Measurements from ENCODE around the gene CRYBA2. TPM values are rescaled to one million over a fixed set of nuclear protein-coding genes. Genes with fewer than 3 reads are reported as not detected.

Gene CRYBA2
- total RNA-seq, 1 experiment from 2014 or later, result not detected

DNA sequence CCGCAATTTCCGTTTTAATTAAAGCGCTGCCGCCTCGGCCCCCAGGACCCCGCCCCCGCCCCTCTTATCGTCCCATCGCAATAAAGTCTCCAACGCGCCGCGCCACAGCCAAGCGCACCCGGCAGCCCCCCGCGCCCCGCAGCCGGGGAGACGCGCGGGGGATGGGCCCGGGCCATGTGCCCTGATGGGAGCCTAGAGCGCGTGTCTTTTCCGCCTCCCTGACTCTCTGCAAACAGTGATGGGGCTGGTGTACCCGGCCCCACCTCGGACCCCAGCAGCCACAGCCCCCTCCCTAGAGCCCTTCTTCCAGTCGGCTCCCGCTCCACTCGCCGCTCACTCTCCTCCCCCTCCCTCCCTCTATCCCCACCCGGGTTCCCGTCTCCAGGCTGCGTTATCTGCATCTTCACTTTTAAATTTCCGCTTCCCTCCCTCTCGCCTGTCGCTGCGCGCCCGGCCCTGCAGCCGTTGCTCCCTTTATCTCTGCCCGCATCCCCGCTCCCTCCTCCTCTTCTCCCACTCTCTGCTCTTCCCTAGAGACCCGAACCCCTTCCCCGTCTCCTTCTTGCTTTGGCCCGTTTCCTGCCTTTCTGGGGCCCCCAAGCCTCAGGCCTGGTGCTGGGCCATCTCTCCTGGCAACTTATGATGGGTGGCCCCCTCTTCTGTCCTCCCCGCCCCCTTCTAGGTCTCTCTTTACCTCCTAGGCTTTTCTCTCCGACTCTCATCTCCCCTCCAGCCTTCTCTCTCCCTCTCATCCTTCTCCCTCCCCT, 7.7 kb downstream of the CRYBA2 start:
- Histone ChIP-seq H3K27ac (ENCODE audit: low read length) (no peak overlapping the region), H3K36me3 (ENCODE audit: control insufficient read depth, insufficient read depth, low read length) (no peaks in the 10 kb centered on the region), H3K4me3 (ENCODE audit: low read depth in 2 of 2, low read length in 2 of 2) (no peak overlapping the region), H3K9me3 (ENCODE audit: control insufficient read depth, insufficient read depth, low read depth, low read length) (no peaks in the 10 kb centered on the region), H3K4me1 (ENCODE audit: control insufficient read depth, insufficient read depth, low read length) (peaks cover 7% of the 10 kb centered on the region), H3K27me3 (ENCODE audit: control insufficient read depth, insufficient read depth, low read length) (peaks cover 18% of the 10 kb centered on the region; the same call in 1 of the 2 replicates)
- intact Hi-C loops (cut with micrococcal nuclease; ENCODE audit: unreplicated experiment) (no loop called here), in situ Hi-C loops (cut with HindIII; ENCODE audit: low pct_unique_long_range_greater_than_20kb, low sequenced_read_pairs) (no loop called here)
- no TSS peak for BruUV-seq (replicated peaks)
- TF ChIP-seq, protein P1, sequence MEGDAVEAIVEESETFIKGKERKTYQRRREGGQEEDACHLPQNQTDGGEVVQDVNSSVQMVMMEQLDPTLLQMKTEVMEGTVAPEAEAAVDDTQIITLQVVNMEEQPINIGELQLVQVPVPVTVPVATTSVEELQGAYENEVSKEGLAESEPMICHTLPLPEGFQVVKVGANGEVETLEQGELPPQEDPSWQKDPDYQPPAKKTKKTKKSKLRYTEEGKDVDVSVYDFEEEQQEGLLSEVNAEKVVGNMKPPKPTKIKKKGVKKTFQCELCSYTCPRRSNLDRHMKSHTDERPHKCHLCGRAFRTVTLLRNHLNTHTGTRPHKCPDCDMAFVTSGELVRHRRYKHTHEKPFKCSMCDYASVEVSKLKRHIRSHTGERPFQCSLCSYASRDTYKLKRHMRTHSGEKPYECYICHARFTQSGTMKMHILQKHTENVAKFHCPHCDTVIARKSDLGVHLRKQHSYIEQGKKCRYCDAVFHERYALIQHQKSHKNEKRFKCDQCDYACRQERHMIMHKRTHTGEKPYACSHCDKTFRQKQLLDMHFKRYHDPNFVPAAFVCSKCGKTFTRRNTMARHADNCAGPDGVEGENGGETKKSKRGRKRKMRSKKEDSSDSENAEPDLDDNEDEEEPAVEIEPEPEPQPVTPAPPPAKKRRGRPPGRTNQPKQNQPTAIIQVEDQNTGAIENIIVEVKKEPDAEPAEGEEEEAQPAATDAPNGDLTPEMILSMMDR (IDR thresholded peaks at IDR 0.05), result no peak
- TF ChIP-seq, protein P2, sequence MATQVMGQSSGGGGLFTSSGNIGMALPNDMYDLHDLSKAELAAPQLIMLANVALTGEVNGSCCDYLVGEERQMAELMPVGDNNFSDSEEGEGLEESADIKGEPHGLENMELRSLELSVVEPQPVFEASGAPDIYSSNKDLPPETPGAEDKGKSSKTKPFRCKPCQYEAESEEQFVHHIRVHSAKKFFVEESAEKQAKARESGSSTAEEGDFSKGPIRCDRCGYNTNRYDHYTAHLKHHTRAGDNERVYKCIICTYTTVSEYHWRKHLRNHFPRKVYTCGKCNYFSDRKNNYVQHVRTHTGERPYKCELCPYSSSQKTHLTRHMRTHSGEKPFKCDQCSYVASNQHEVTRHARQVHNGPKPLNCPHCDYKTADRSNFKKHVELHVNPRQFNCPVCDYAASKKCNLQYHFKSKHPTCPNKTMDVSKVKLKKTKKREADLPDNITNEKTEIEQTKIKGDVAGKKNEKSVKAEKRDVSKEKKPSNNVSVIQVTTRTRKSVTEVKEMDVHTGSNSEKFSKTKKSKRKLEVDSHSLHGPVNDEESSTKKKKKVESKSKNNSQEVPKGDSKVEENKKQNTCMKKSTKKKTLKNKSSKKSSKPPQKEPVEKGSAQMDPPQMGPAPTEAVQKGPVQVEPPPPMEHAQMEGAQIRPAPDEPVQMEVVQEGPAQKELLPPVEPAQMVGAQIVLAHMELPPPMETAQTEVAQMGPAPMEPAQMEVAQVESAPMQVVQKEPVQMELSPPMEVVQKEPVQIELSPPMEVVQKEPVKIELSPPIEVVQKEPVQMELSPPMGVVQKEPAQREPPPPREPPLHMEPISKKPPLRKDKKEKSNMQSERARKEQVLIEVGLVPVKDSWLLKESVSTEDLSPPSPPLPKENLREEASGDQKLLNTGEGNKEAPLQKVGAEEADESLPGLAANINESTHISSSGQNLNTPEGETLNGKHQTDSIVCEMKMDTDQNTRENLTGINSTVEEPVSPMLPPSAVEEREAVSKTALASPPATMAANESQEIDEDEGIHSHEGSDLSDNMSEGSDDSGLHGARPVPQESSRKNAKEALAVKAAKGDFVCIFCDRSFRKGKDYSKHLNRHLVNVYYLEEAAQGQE (IDR thresholded peaks at IDR 0.05; ENCODE audit: insufficient read depth in 1 of 2, low read depth in 2 of 2, low read length in 1 of 2), result no peak
- no peak for TF ChIP-seq POLR2AphosphoS5 (IDR thresholded peaks at IDR 0.05; ENCODE audit: low read depth, low read length)
- no peak for TF ChIP-seq SIN3A (IDR thresholded peaks at IDR 0.05; ENCODE audit: borderline replicate concordance, insufficient read depth, low read depth, low read length)
- no peak for TF ChIP-seq TCF7L2 (IDR thresholded peaks at IDR 0.05; ENCODE audit: low read depth, low read length)
- ChIA-PET POLR2A (no interaction called here), CTCF (no interaction called here)
- DNase-seq (ENCODE audit: low read depth, low spot score) (no peak), ATAC-seq (no peak)

DNA sequence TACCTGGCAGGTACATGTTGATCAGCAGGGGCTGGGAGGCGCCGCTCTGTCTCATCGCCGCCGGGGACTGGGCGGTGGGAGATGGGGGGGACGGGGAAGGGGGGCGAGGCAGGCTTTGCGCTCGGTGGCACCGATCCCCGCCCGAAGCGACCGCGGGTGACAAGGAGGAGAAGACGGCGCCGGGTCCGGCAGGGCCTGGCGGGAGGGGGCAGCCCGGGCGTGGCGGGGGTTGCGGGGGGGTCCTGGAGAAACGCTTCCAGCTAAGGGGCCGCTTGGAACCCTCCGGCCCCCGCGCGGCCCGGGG, 8.2 kb downstream of the CRYBA2 start, which contains the start of gene FEV:
FEV (minus strand) TSS at position 164 of the 304 bp plus-strand sequence; CDS start at position 55, 109 bp downstream.
- POLR2A ChIA-PET, result no interaction called here
- intact Hi-C loops (cut with micrococcal nuclease; ENCODE audit: unreplicated experiment) (no loop called here), in situ Hi-C loops (cut with HindIII; ENCODE audit: low pct_unique_long_range_greater_than_20kb, low sequenced_read_pairs) (no loop called here)

More for the DNA sequence above, 8.2 kb downstream of the CRYBA2 start, which contains the start of gene FEV:
- no TSS peak for BruUV-seq (replicated peaks)
- H3K36me3 ChIP-seq (ENCODE audit: control insufficient read depth, insufficient read depth, low read length), result no peaks in the 10 kb centered on the region
- H3K9me3 ChIP-seq (ENCODE audit: control insufficient read depth, insufficient read depth, low read depth, low read length), result no peaks in the 10 kb centered on the region
- CTCF ChIA-PET, result no interaction called here
- H3K27ac ChIP-seq (ENCODE audit: low read length), result no peak within 1 kb of the TSS
- no peak for DNase-seq (ENCODE audit: low read depth, low spot score)
- peaks cover 18% of the 10 kb centered on the region; the same call in 1 of the 2 replicates for H3K27me3 ChIP-seq (ENCODE audit: control insufficient read depth, insufficient read depth, low read length)
- TF ChIP-seq POLR2AphosphoS5 (IDR thresholded peaks at IDR 0.05; ENCODE audit: low read depth, low read length), result no peak
- TF ChIP-seq, protein P2 (IDR thresholded peaks at IDR 0.05; ENCODE audit: insufficient read depth in 1 of 2, low read depth in 2 of 2, low read length in 1 of 2), result no peak
- no peak for TF ChIP-seq TCF7L2 (IDR thresholded peaks at IDR 0.05; ENCODE audit: low read depth, low read length)
- TF ChIP-seq, protein P1 (IDR thresholded peaks at IDR 0.05), result no peak
- no peak for TF ChIP-seq SIN3A (IDR thresholded peaks at IDR 0.05; ENCODE audit: borderline replicate concordance, insufficient read depth, low read depth, low read length)
- H3K4me1 ChIP-seq (ENCODE audit: control insufficient read depth, insufficient read depth, low read length), result peaks cover 7% of the 10 kb centered on the region
- ATAC-seq, result no peak
- peak within 1 kb of the TSS; percentile 16 to 19; a peak in 3 of 4 replicates for H3K4me3 ChIP-seq (ENCODE audit: low read depth in 2 of 2, low read length in 2 of 2)
